Left hindlimb (tissue), 1 donor: ENCODE results near the gene PLRG1.

Source experiments
- DNase-seq: peaks from one replicate; pipeline ENCODE4 v3.0.0-alpha.2; 2018

PLRG1 gene

GRCh38 chr4:154517591-154517990, 32.6 kb downstream of the PLRG1 start:
- DNase-seq, result no peak

GRCh38 chr4:154516318-154517029, 33.7 kb downstream of the PLRG1 start:
- DNase-seq, result no peak

- no peak for DNase-seq
These were observed 38.2 kb downstream of the PLRG1 start for GRCh38 chr4:154511981-154512380.

- DNase-seq, result no peak
These were observed 38.7 kb downstream of the PLRG1 start for GRCh38 chr4:154511548-154511947.

- DNase-seq, result no peak
These were observed 43.0 kb downstream of the PLRG1 start for GRCh38 chr4:154507156-154507555.

- DNase-seq, result no peak
These were observed 43.9 kb downstream of the PLRG1 start for GRCh38 chr4:154506253-154506652.

GRCh38 chr4:154503598-154503997, 46.6 kb downstream of the PLRG1 start:
- DNase-seq, result no peak

- DNase-seq, result no peak
These were observed 48.1 kb downstream of the PLRG1 start for GRCh38 chr4:154502111-154502510.

- peak; percentile 74 for DNase-seq
These were observed 52.3 kb downstream of the PLRG1 start for GRCh38 chr4:154497889-154498288.

- DNase-seq, result no peak
These were observed 54.3 kb downstream of the PLRG1 start for GRCh38 chr4:154495867-154496266.

GRCh38 chr4:154492288-154492687, 57.9 kb downstream of the PLRG1 start:
- no peak for DNase-seq

GRCh38 chr4:154491341-154492271, 58.6 kb downstream of the PLRG1 start, which contains the start of gene DCHS2:
DCHS2 (minus strand) TSS chr4:154491799; CDS start chr4:154491355, 444 bp downstream.
- peak; percentile 75 for DNase-seq

- DNase-seq, result peak; percentile 44
These were observed 59.4 kb downstream of the PLRG1 start for GRCh38 chr4:154490583-154491340.

GRCh38 chr4:154490234-154490582, 60.0 kb downstream of the PLRG1 start:
- no peak for DNase-seq

- DNase-seq, result no peak
These were observed 60.5 kb downstream of the PLRG1 start for GRCh38 chr4:154489558-154490233.

- no peak for DNase-seq
These were observed 63.1 kb downstream of the PLRG1 start for GRCh38 chr4:154487145-154487544.

GRCh38 chr4:154485127-154485773, 65.0 kb downstream of the PLRG1 start:
- no peak for DNase-seq
